IPS-18a (cell line): ENCODE measurements around the gene LSM14A.
"Not testable (repeated sequence)": the region's sequence is repeated elsewhere in the genome, so short reads cannot be mapped to it uniquely, and the experiment has no call there.

ENCODE experiments used
- H3K27ac ChIP-seq: one replicate; pipeline ENCODE4 v1.5.1; 2013; ENCODE audit warnings: low read length
- H3K27me3 ChIP-seq: one replicate; pipeline ENCODE4 v1.6.1; 2013; ENCODE audit warnings: mild to moderate bottlenecking, low read length; ENCODE audit not compliant: control insufficient read depth, insufficient read depth
- H3K36me3 ChIP-seq: one replicate; pipeline ENCODE4 v1.6.1; 2013; ENCODE audit warnings: low read depth, low read length; ENCODE audit not compliant: control insufficient read depth
- H3K4me1 ChIP-seq: one replicate; pipeline ENCODE4 v1.6.1; 2013; ENCODE audit warnings: low read depth, low read length; ENCODE audit not compliant: control insufficient read depth
- H3K4me3 ChIP-seq: one replicate; pipeline ENCODE4 v1.5.1; 2013; ENCODE audit warnings: low read length
- H3K9ac ChIP-seq: one replicate; pipeline ENCODE4 v1.6.1; 2013; ENCODE audit warnings: mild to moderate bottlenecking, low read length, moderate library complexity
- H3K9me3 ChIP-seq: one replicate; pipeline ENCODE4 v1.6.1; 2013; ENCODE audit warnings: low read depth, low read length; ENCODE audit not compliant: control insufficient read depth

The LSM14A gene

GRCh38 chr19:34161902-34162301 is 10.4 kb upstream of the LSM14A start:
- H3K36me3 ChIP-seq, H3K9ac ChIP-seq, H3K9me3 ChIP-seq, H3K27ac ChIP-seq, H3K4me1 ChIP-seq, H3K27me3 ChIP-seq, H3K4me3 ChIP-seq: not testable (repeated sequence)

- Histone ChIP-seq H3K27ac (no peak overlapping the region), H3K36me3 (no peaks in the 10 kb centered on the region), H3K4me1 (no peaks in the 10 kb centered on the region), H3K27me3 (no peaks in the 10 kb centered on the region), H3K9ac (no peak overlapping the region), H3K4me3 (no peak overlapping the region), H3K9me3 (no peaks in the 10 kb centered on the region)
These were observed 7.0 kb upstream of the LSM14A start for GRCh38 chr19:34165295-34165738.

- not testable (repeated sequence) for H3K9ac ChIP-seq, H3K9me3 ChIP-seq, H3K36me3 ChIP-seq, H3K27me3 ChIP-seq, H3K4me1 ChIP-seq, H3K4me3 ChIP-seq, H3K27ac ChIP-seq
These were observed 2.7 kb upstream of the LSM14A start for GRCh38 chr19:34169475-34170199.

GRCh38 chr19:34171539-34171876 is 796 bp upstream of the LSM14A start:
- H3K9ac ChIP-seq, result peak overlapping the region; percentile 98
- H3K9me3 ChIP-seq, result no peaks in the 10 kb centered on the region
- H3K27me3 ChIP-seq, result no peaks in the 10 kb centered on the region
- no peaks in the 10 kb centered on the region for H3K4me1 ChIP-seq
- peaks cover 4% of the 10 kb centered on the region for H3K36me3 ChIP-seq
- peak overlapping the region; percentile 66 for H3K4me3 ChIP-seq
- peak overlapping the region; percentile 92 for H3K27ac ChIP-seq

- H3K4me1 ChIP-seq, result peaks cover 7% of the 10 kb centered on the region
- H3K9me3 ChIP-seq, result no peaks in the 10 kb centered on the region
- peak overlapping the region; percentile 73 for H3K27ac ChIP-seq
These were observed 423 bp downstream of the LSM14A start for GRCh38 chr19:34172661-34173192.

GRCh38 chr19:34173193-34173956 is 1.1 kb downstream of the LSM14A start:
- Histone ChIP-seq H3K9me3 (no peaks in the 10 kb centered on the region), H3K27me3 (no peaks in the 10 kb centered on the region), H3K27ac (peak overlapping the region; percentile 73), H3K4me1 (peaks cover 7% of the 10 kb centered on the region), H3K9ac (peak overlapping the region; percentile 98), H3K36me3 (peaks cover 7% of the 10 kb centered on the region), H3K4me3 (peak overlapping the region; percentile 94)

More at GRCh38 chr19:34172661-34173192, 423 bp downstream of the LSM14A start:
- Histone ChIP-seq H3K36me3 (peaks cover 4% of the 10 kb centered on the region), H3K27me3 (no peaks in the 10 kb centered on the region), H3K9ac (peak overlapping the region; percentile 98), H3K4me3 (peak overlapping the region; percentile 94)

- H3K27ac ChIP-seq, H3K4me1 ChIP-seq, H3K27me3 ChIP-seq, H3K9me3 ChIP-seq, H3K9ac ChIP-seq: not testable (repeated sequence)
- peak overlapping the region; percentile 11 for H3K4me3 ChIP-seq
- peaks cover 19% of the 10 kb centered on the region for H3K36me3 ChIP-seq
These were observed 2.9 kb downstream of the LSM14A start for GRCh38 chr19:34175173-34175572.

- Histone ChIP-seq H3K9ac (no peak overlapping the region), H3K4me1 (peaks cover 7% of the 10 kb centered on the region), H3K4me3 (no peak overlapping the region), H3K36me3 (peaks cover 19% of the 10 kb centered on the region), H3K9me3 (no peaks in the 10 kb centered on the region), H3K27me3 (no peaks in the 10 kb centered on the region), H3K27ac (no peak overlapping the region)
These were observed 4.3 kb downstream of the LSM14A start for GRCh38 chr19:34176581-34176980.

GRCh38 chr19:34178274-34178610 is 5.9 kb downstream of the LSM14A start:
- no peak overlapping the region for H3K27ac ChIP-seq
- H3K27me3 ChIP-seq, result no peaks in the 10 kb centered on the region
- H3K9ac ChIP-seq, result no peak overlapping the region
- no peaks in the 10 kb centered on the region for H3K9me3 ChIP-seq
- peaks cover 7% of the 10 kb centered on the region for H3K4me1 ChIP-seq
- H3K36me3 ChIP-seq, result peaks cover 19% of the 10 kb centered on the region
- no peak overlapping the region for H3K4me3 ChIP-seq

- Histone ChIP-seq H3K27ac (no peak overlapping the region), H3K4me3 (no peak overlapping the region), H3K9ac (no peak overlapping the region), H3K4me1 (peaks cover 7% of the 10 kb centered on the region), H3K27me3 (no peaks in the 10 kb centered on the region), H3K9me3 (no peaks in the 10 kb centered on the region), H3K36me3 (peaks cover 19% of the 10 kb centered on the region)
These were observed 6.8 kb downstream of the LSM14A start for GRCh38 chr19:34179066-34179465.

- peaks cover 19% of the 10 kb centered on the region for H3K36me3 ChIP-seq
- H3K27me3 ChIP-seq, result no peaks in the 10 kb centered on the region
- no peak overlapping the region for H3K27ac ChIP-seq
- H3K9me3 ChIP-seq, result no peaks in the 10 kb centered on the region
- H3K9ac ChIP-seq, result no peak overlapping the region
- H3K4me3 ChIP-seq, result no peak overlapping the region
- H3K4me1 ChIP-seq, result peaks cover 10% of the 10 kb centered on the region
These were observed 8.0 kb downstream of the LSM14A start for GRCh38 chr19:34180273-34180672.
